HL-60 (cell line): Measurements from ENCODE around the gene BLOC1S2.

Source experiments
- GABPA ChIP-seq: IDR thresholded peaks from 2 replicates; pipeline ENCODE4 v1.6.1; 2012; ENCODE audit warnings: low read depth
- POLR2AphosphoS5 ChIP-seq: IDR thresholded peaks from 2 replicates; pipeline ENCODE4 v1.6.1; 2012; ENCODE audit warnings: low read depth
- REST ChIP-seq: IDR thresholded peaks from 2 replicates; pipeline ENCODE4 v1.6.1; 2012; ENCODE audit warnings: low read depth; ENCODE audit not compliant: insufficient replicate concordance
- SPI1 ChIP-seq: IDR thresholded peaks from 2 replicates; pipeline ENCODE4 v1.6.1; 2012; ENCODE audit warnings: low read depth, mild to moderate bottlenecking, borderline replicate concordance
- TF ChIP-seq, protein P1 (sequence below): IDR thresholded peaks from one replicate; pipeline ENCODE4 v1.5.1; 2011; ENCODE audit warnings: low read length, control low read depth, inconsistent platforms; ENCODE audit not compliant: insufficient read depth

DNA sequence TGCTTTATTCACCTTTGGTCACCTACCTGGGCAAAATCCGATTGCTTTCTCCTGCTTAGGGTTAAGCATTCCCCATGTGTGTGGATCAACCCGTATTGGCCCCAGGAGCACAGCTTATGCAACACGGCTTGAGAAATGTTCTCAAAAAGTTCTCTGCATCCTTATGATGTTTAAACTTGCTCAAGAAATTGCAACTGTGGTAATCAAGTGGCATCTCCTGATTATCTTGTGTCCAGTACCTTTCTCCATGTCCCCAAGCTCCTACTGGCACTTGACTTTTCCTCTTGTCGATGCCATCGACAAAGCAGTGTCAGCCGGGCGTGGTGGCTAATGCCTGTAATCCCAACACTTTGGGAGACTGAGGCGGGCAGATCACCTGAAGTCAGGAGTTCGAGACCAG is 48.3 kb upstream of the BLOC1S2 start:
- TF ChIP-seq, protein P1, sequence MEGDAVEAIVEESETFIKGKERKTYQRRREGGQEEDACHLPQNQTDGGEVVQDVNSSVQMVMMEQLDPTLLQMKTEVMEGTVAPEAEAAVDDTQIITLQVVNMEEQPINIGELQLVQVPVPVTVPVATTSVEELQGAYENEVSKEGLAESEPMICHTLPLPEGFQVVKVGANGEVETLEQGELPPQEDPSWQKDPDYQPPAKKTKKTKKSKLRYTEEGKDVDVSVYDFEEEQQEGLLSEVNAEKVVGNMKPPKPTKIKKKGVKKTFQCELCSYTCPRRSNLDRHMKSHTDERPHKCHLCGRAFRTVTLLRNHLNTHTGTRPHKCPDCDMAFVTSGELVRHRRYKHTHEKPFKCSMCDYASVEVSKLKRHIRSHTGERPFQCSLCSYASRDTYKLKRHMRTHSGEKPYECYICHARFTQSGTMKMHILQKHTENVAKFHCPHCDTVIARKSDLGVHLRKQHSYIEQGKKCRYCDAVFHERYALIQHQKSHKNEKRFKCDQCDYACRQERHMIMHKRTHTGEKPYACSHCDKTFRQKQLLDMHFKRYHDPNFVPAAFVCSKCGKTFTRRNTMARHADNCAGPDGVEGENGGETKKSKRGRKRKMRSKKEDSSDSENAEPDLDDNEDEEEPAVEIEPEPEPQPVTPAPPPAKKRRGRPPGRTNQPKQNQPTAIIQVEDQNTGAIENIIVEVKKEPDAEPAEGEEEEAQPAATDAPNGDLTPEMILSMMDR, result no peak
- TF ChIP-seq SPI1, result no peak
- TF ChIP-seq POLR2AphosphoS5, result no peak
- TF ChIP-seq GABPA, result no peak
- no peak for TF ChIP-seq REST
